Hepatic stellate cell (primary cell): Measurements from ENCODE around the gene SPOCK1.
A peak's percentile ranks its signal among the peaks of the same experiment; 100 is the strongest.

ENCODE experiments used
- DNase-seq: peaks from one replicate; pipeline ENCODE4 v3.0.0; 2011; ENCODE audit warnings: low spot score

The SPOCK1 gene

DNA sequence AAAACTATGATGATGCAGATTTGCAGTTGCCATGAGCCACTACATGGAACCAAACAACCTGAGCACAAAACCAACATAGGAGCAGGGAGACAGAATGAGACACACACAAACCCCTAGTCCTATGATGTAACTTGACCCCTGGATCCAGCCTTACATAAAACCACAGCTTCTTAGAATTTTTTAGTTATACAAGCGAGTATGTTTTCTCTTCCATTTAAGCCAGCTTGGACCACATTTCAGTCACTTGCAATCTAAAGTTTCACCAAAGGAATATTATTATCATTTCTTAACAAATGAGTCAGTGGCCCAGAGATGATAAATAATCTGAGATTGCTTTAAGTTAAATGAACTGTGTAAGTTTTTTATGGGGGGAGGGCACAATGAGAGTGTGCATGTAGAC lies 6.8 kb downstream of the SPOCK1 start:
- DNase-seq = peak; percentile 57

GRCh38 chr5:137491121-137491520 lies 8.0 kb downstream of the SPOCK1 start:
- DNase-seq = no peak

DNA sequence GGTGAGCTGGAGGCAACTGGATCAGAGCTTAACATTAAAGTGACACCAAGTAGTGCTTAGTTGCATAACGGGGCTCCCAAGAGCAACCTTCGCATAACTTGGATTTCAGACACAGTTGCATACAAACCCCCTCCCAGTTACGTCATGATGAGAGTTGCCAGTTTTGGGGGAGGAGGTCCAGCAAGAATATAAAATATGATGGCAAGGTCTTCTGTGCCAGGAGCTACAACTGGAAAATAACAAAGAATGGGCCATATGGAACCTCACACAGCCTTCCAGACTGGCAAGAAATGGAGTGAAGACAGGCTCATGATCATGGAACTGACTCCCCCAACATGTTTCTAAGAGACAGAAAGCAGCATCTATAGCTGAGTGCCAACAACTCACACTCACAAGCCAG lies 8.5 kb downstream of the SPOCK1 start:
- DNase-seq = no peak

DNA sequence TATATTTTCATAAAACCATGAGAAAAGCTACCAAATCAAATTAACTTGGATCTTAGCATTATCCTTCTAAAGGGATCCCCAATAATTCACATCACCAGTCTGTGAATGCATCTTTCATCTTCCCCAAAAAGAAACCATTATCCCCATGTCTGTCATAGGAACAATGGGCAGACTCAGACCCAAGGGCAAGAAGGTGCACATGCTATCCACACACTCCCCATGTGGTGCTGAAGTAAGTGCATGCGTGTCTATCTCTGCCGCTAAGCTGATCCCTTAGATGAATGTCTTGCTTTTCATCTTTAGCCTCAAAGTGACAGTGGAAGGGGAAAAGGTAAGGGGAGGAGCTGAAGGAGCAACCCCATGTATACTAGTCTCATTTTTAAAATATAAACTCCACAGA lies 10.2 kb downstream of the SPOCK1 start:
- DNase-seq = no peak

DNA sequence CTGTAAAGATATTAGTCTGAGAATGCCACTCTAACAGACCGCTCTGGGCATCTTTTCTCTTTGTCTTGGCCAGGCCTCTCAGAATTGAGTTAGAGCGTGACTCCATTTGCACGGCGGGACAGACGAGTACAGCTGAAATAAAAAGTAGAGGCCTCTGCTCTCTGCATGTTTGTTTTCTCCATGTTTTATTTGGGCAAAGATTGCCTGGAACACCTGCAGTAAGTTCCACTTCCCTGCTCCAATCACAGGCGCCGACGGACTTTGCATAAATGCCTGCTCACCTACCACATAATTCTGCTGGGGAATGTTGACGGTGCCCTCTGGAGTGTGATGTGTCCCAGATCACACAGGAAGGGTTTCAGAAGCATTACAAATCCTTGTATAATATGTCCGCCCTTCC lies 10.6 kb downstream of the SPOCK1 start:
- DNase-seq = no peak

DNA sequence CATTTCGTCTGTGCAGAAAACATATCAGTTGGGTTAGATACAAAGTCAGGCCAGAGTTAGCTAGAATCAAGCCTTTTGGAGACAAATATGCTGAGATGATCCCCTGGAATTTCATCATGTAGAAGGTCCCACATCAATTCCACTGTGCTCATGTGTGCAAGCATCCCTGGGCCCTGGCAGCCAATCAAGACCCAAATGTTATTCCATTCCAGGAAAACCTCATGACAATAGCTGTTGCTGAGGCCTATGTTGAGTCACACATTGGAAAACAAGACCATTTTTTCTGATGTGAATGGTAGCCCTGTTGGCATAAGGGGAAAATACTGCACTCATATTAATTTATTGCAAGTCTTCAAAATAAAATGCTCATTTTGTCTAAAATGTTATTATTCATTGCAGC lies 11.5 kb downstream of the SPOCK1 start:
- no peak for DNase-seq

GRCh38 chr5:137486707-137487106 lies 12.4 kb downstream of the SPOCK1 start:
- no peak for DNase-seq

GRCh38 chr5:137481596-137481995 lies 17.5 kb downstream of the SPOCK1 start:
- no peak for DNase-seq

DNA sequence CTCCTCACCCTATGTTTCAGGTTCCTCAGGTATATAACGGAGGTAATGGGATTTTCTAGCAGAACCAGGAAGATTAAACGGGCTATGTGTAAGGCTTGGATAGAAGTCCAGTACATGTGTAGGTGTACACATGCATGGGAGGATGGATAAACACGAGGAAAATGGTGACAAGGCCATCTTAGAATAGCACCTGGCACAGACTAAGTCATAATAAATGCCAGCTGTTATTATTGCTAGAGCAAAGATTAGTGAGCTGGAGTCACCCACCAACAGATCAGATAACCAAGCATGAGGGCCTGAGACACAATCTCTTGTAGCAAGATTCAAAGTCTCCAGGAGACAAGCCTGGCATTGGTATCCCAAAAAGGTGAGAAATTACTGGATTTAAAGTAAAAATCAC lies 21.1 kb downstream of the SPOCK1 start:
- DNase-seq = no peak

- no peak for DNase-seq
These were observed 28.3 kb downstream of the SPOCK1 start for GRCh38 chr5:137470921-137471220.

DNA sequence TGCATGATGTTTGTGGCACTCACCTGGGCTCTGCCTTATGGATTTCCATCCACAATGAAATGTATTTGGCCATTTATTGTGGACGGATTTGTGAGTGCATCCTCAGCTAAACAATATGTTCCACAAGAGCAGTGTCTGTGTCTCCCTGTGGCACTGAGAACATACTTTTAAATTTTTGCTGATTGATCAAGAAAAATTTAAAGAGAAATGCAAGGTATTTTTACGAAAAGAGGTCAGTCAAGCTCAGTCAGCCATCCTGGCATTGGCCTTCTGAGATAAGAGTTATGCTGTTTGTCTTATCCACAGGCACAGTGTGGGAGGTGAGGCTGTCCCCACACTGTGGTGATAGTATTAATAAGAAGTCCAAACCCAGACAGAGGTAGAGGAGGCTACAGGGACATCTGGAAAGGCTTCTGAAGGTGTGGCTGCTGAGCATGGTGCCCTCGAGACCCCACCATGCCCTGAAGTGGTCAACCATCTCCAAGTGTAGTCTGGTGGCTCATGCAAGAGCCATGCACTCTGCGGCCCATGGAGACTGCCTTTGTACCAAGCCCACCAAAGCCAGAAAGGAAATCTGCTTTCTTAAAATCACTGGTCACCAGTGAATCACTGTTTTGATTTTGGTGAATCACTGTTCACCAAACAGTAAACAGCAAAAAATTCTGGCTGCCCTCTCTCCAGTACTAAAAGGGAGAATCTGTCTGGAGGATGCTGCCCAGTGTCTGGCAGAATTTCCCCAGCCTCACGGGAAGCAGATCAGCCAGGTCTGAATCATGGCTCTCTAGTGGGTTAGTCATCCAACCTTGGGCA lies 28.8 kb downstream of the SPOCK1 start:
- peak; percentile 80 for DNase-seq

DNA sequence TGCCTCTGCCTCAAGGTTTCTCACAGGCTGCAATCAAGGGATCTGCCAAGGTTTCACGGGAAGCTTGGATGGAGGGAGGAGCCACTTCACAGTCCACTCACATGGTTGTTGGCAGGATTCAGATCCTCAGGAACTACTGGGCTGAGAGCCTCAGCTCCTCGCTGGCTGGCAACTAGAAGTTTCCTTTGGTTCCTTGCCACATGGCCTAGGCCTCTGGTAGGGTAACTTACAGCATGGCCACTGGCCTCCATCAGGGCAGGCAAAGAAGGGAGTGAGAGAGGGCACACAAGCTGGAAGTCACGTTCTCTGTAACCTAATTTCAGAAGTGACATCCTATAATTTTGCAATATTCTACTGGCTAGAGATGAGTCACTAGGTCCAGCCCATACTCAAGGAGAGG lies 32.2 kb downstream of the SPOCK1 start:
- DNase-seq = no peak

- DNase-seq = no peak
These were observed 33.2 kb downstream of the SPOCK1 start for GRCh38 chr5:137465930-137466329.

GRCh38 chr5:137462816-137463520 lies 36.2 kb downstream of the SPOCK1 start:
- no peak for DNase-seq

- DNase-seq = no peak
These were observed 36.9 kb downstream of the SPOCK1 start for GRCh38 chr5:137462265-137462590.

DNA sequence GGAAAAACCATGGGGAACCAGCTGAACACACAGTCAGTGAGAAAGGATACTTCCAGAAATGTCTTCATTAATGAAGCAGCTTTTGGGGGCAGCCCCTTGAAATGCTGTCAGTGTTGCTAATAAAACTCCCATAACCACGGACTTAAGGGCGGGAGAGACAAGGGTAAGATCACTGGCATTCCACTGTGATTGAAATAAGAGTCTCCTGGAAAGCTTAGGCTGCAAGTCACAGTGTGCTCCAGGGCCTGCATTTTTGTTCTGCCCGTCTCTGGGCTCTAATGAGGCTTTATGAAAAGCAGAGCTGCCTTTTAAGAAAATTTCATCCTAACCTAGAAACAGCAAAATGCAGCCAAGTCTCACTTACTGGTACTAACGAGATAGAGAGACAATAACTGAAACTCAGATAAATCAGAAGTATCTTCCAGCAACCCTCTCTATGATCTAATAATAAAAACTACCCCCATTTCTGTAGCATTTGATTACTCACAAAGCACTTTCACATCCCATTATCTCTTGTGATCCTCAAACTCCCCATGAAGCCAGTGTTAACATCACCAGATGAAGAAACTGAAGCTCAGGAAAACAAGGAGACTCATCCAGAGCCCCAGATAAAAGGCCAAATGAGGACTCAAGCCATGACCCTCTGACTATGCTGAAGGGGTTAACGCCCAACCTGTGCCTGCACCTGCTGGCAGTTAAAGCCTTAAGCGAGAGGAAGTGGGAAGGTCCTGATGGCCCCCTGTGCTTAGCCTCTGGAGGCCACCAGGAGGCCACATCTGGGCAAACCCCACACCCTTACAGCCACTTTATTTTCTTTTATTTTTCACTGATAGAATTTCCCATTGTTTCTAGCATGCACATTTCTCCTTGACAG lies 37.5 kb downstream of the SPOCK1 start:
- DNase-seq = no peak

- no peak for DNase-seq
These were observed 44.5 kb downstream of the SPOCK1 start for GRCh38 chr5:137454671-137455070.

- no peak for DNase-seq
These were observed 45.5 kb downstream of the SPOCK1 start for GRCh38 chr5:137453483-137454080.

DNA sequence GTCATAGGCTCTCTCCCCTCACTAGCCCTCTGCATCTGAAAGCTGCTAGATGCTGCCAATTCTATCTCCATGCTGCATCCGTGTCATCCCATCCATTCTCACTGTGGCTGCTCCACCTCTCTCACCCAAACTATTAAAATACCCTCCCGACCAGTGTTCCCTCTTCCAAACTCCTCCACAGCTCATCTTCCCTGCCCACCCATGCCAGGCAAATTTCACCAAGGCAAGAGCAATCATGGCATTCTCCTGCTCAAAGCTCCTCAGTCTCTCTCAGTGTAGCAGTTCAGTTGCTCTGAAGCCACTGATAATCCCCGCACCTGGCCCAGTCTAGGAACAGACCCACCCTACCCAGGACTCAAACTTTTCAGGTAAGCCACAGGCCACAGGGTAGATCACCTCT lies 48.4 kb downstream of the SPOCK1 start:
- DNase-seq = no peak

GRCh38 chr5:137448868-137449267 lies 50.3 kb downstream of the SPOCK1 start:
- DNase-seq = no peak

DNA sequence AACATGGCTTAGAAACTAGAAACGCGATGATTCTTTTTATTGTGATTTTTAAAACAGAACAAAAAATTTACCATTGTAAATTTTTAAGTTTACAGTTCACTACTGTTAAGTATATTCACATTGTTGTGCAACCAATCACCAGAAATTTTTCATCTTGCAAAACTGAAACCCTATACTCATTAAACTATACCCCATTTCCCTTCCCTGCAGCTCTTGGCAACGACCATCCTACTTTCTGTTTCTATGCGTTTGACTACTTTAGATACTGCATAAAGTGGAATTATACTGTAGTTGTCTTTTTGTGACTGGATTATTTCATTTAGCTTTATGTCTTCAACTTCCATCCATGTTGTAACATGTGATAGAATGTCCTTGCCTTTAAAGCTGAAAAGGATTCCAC lies 52.5 kb downstream of the SPOCK1 start:
- no peak for DNase-seq

GRCh38 chr5:137446151-137446550 lies 53.0 kb downstream of the SPOCK1 start:
- no peak for DNase-seq

DNA sequence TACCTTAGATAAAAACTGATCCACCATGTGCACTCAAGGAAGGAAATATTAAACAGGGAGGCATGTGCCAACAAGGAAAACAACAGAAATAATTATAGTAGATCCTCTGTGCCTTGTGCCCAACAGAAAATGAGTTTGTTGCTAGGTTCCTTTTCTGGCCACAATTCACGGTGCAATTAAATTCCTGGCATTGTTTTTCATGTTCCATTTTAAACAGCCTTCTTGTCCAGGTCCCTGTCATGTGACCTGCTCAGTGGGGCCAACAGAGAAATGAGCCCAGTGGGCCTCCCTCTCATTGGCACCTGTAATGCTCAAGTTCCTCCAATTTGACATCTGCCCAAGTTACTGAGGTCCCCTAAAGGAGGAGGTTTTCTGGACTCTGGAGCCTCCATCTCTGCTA lies 56.5 kb downstream of the SPOCK1 start:
- DNase-seq = no peak
